ENCODE results near the gene TFDP1.

DNA sequence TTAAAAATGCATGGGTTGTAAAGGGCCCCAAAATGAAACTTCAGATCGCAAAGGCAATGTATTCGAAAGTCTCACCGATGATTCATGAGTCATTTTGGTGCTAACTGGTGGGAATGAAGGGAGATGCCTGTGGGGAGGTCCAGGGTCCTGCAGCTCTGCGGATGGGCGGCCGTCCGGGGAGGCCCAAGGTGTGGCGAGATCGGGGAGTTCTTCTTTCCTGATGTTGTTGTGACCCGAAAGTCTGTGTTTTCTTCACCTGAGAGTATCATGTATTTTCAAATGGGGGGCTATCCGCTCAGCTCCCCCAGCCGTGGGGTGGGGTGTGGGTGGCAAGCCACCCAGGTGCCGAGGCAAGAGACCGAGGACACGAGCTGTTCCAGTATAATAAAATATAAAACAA lies 36.5 kb downstream of the TFDP1 start:
- TF ChIP-seq EP300 (IDR thresholded peaks at IDR 0.05) = no peak
- TF ChIP-seq, protein P1, sequence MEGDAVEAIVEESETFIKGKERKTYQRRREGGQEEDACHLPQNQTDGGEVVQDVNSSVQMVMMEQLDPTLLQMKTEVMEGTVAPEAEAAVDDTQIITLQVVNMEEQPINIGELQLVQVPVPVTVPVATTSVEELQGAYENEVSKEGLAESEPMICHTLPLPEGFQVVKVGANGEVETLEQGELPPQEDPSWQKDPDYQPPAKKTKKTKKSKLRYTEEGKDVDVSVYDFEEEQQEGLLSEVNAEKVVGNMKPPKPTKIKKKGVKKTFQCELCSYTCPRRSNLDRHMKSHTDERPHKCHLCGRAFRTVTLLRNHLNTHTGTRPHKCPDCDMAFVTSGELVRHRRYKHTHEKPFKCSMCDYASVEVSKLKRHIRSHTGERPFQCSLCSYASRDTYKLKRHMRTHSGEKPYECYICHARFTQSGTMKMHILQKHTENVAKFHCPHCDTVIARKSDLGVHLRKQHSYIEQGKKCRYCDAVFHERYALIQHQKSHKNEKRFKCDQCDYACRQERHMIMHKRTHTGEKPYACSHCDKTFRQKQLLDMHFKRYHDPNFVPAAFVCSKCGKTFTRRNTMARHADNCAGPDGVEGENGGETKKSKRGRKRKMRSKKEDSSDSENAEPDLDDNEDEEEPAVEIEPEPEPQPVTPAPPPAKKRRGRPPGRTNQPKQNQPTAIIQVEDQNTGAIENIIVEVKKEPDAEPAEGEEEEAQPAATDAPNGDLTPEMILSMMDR (IDR thresholded peaks at IDR 0.05) = no peak
